Hepatocyte (in vitro differentiated cells): Measurements from ENCODE around the gene SPEG.

ENCODE experiments used
- EZH2phosphoT487 ChIP-seq: fragments of 200-600 bp; sonication (generic); IDR thresholded peaks from one replicate; pipeline ENCODE4 v1.6.1; 2018; ENCODE audit warnings: antibody characterized with exemption, mild to moderate bottlenecking, low read depth, moderate library complexity; ENCODE audit not compliant: unreplicated experiment, severe bottlenecking
- TF ChIP-seq, protein P1 (sequence below): fragments of 200-600 bp; sonication (generic); IDR thresholded peaks from 2 replicates; pipeline ENCODE4 v1.5.1; 2016; ENCODE audit warnings: antibody characterized with exemption, mild to moderate bottlenecking; ENCODE audit not compliant: poor library complexity

DNA sequence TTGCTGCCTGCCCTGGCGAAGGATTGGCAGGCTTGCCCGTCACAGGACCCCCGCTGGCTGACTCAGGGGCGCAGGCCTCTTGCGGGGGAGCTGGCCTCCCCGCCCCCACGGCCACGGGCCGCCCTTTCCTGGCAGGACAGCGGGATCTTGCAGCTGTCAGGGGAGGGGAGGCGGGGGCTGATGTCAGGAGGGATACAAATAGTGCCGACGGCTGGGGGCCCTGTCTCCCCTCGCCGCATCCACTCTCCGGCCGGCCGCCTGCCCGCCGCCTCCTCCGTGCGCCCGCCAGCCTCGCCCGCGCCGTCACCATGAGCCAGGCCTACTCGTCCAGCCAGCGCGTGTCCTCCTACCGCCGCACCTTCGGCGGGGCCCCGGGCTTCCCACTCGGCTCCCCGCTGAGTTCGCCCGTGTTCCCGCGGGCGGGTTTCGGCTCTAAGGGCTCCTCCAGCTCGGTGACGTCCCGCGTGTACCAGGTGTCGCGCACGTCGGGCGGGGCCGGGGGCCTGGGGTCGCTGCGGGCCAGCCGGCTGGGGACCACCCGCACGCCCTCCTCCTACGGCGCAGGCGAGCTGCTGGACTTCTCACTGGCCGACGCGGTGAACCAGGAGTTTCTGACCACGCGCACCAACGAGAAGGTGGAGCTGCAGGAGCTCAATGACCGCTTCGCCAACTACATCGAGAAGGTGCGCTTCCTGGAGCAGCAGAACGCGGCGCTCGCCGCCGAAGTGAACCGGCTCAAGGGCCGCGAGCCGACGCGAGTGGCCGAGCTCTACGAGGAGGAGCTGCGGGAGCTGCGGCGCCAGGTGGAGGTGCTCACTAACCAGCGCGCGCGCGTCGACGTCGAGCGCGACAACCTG lies 16.3 kb upstream of the SPEG start, which contains the start of gene DES:
- TF ChIP-seq, protein P1, sequence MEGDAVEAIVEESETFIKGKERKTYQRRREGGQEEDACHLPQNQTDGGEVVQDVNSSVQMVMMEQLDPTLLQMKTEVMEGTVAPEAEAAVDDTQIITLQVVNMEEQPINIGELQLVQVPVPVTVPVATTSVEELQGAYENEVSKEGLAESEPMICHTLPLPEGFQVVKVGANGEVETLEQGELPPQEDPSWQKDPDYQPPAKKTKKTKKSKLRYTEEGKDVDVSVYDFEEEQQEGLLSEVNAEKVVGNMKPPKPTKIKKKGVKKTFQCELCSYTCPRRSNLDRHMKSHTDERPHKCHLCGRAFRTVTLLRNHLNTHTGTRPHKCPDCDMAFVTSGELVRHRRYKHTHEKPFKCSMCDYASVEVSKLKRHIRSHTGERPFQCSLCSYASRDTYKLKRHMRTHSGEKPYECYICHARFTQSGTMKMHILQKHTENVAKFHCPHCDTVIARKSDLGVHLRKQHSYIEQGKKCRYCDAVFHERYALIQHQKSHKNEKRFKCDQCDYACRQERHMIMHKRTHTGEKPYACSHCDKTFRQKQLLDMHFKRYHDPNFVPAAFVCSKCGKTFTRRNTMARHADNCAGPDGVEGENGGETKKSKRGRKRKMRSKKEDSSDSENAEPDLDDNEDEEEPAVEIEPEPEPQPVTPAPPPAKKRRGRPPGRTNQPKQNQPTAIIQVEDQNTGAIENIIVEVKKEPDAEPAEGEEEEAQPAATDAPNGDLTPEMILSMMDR = no peak
- no peak for TF ChIP-seq EZH2phosphoT487
